NT2/D1 (cell line): ENCODE measurements around the gene DEFB126.

Experiments used
- DNase-seq: peaks from one replicate; pipeline ENCODE4 v3.0.0-alpha.2; 2011; ENCODE audit warnings: low read depth, low spot score
- H3K27me3 ChIP-seq: 2 replicates; pipeline ENCODE4 v1.6.0; 2011; ENCODE audit warnings: mild to moderate bottlenecking; ENCODE audit not compliant: insufficient read length, insufficient read depth
- H3K36me3 ChIP-seq: 2 replicates; pipeline ENCODE4 v1.6.1; 2011; ENCODE audit warnings: mild to moderate bottlenecking, low read length, mixed read lengths; ENCODE audit not compliant: insufficient read depth, insufficient read length
- H3K4me1 ChIP-seq: 2 replicates; pipeline ENCODE4 v1.5.1; 2011; ENCODE audit not compliant: insufficient read depth, insufficient read length
- H3K4me3 ChIP-seq: 2 replicates; pipeline ENCODE4 v1.5.1; 2011; ENCODE audit warnings: low read depth; ENCODE audit not compliant: insufficient read length
- H3K9ac ChIP-seq: 2 replicates; pipeline ENCODE4 v1.6.0; 2011; ENCODE audit warnings: low read depth; ENCODE audit not compliant: insufficient read length
- H3K9me3 ChIP-seq: 2 replicates; pipeline ENCODE4 v1.5.1; 2011; ENCODE audit warnings: mild to moderate bottlenecking, low read length; ENCODE audit not compliant: insufficient read depth
- SUZ12 ChIP-seq: IDR thresholded peaks from 2 replicates; pipeline ENCODE4 v1.6.1; 2011; ENCODE audit not compliant: insufficient read length, insufficient read depth; ENCODE audit errors: extremely low read depth
- YY1 ChIP-seq: IDR thresholded peaks from 2 replicates; pipeline ENCODE4 v1.6.1; 2011; ENCODE audit not compliant: insufficient read length, insufficient read depth
- ZNF274 ChIP-seq: IDR thresholded peaks from 2 replicates; pipeline ENCODE4 v1.6.1; 2011; ENCODE audit warnings: mild to moderate bottlenecking, low read depth, low read length

Gene DEFB126

GRCh38 chr20:137668-138490 is 4.5 kb upstream of the DEFB126 start:
- no peaks in the 10 kb centered on the region for H3K36me3 ChIP-seq
- no peak for DNase-seq
- TF ChIP-seq SUZ12 = no peak
- TF ChIP-seq YY1 = no peak
- no peak for TF ChIP-seq ZNF274

GRCh38 chr20:145877-146276 is 3.5 kb downstream of the DEFB126 start:
- H3K27me3 ChIP-seq = no peaks in the 10 kb centered on the region
- H3K36me3 ChIP-seq = no peaks in the 10 kb centered on the region
- TF ChIP-seq SUZ12 = no peak
- TF ChIP-seq YY1 = no peak
- H3K4me1 ChIP-seq = no peaks in the 10 kb centered on the region
- no peak overlapping the region for H3K9ac ChIP-seq
- no peaks in the 10 kb centered on the region for H3K9me3 ChIP-seq
- no peak overlapping the region for H3K4me3 ChIP-seq
- no peak for DNase-seq

More at GRCh38 chr20:137668-138490, 4.5 kb upstream of the DEFB126 start:
- Histone ChIP-seq H3K9me3 (peaks cover 24% of the 10 kb centered on the region), H3K27me3 (no peaks in the 10 kb centered on the region), H3K4me1 (no peaks in the 10 kb centered on the region), H3K4me3 (no peak overlapping the region), H3K9ac (no peak overlapping the region)

GRCh38 chr20:152131-152530 is 9.7 kb downstream of the DEFB126 start:
- Histone ChIP-seq H3K4me3 (no peak overlapping the region), H3K36me3 (no peaks in the 10 kb centered on the region), H3K9me3 (no peaks in the 10 kb centered on the region), H3K4me1 (no peaks in the 10 kb centered on the region), H3K27me3 (no peaks in the 10 kb centered on the region), H3K9ac (no peak overlapping the region)
- TF ChIP-seq ZNF274 (no peak), YY1 (no peak), SUZ12 (no peak)
- DNase-seq = no peak

GRCh38 chr20:157154-157553 is 14.8 kb downstream of the DEFB126 start, which contains the start of gene DEFB127:
Gene DEFB127 (plus strand): TSS chr20:157454. CDS start chr20:157545, 91 bp downstream.
- no peak for DNase-seq
- H3K9ac ChIP-seq = no peak within 1 kb of the TSS
- no peaks in the 10 kb centered on the region for H3K27me3 ChIP-seq
- no peaks in the 10 kb centered on the region for H3K9me3 ChIP-seq
- no peaks in the 10 kb centered on the region for H3K4me1 ChIP-seq
- no peak within 1 kb of the TSS for H3K4me3 ChIP-seq
- no peaks in the 10 kb centered on the region for H3K36me3 ChIP-seq
- TF ChIP-seq YY1 (no peak), SUZ12 (no peak), ZNF274 (no peak)

- H3K36me3 ChIP-seq = no peaks in the 10 kb centered on the region
- DNase-seq = no peak
- no peak overlapping the region for H3K4me3 ChIP-seq
- H3K4me1 ChIP-seq = no peaks in the 10 kb centered on the region
- H3K9me3 ChIP-seq = no peaks in the 10 kb centered on the region
- H3K9ac ChIP-seq = no peak overlapping the region
- TF ChIP-seq ZNF274 (no peak), SUZ12 (no peak), YY1 (no peak)
- H3K27me3 ChIP-seq = no peaks in the 10 kb centered on the region
These were observed 22.2 kb downstream of the DEFB126 start for GRCh38 chr20:164618-165017.

GRCh38 chr20:168876-169275 is 26.5 kb downstream of the DEFB126 start:
- no peaks in the 10 kb centered on the region for H3K9me3 ChIP-seq
- DNase-seq = no peak
- H3K4me3 ChIP-seq = no peak overlapping the region
- H3K36me3 ChIP-seq = no peaks in the 10 kb centered on the region
- no peaks in the 10 kb centered on the region for H3K4me1 ChIP-seq
- H3K9ac ChIP-seq = no peak overlapping the region
- no peaks in the 10 kb centered on the region for H3K27me3 ChIP-seq
- TF ChIP-seq YY1 (no peak), ZNF274 (no peak), SUZ12 (no peak)

GRCh38 chr20:184288-184687 is 41.9 kb downstream of the DEFB126 start:
- Histone ChIP-seq H3K4me1 (no peaks in the 10 kb centered on the region), H3K9ac (no peak overlapping the region), H3K27me3 (no peaks in the 10 kb centered on the region), H3K9me3 (no peaks in the 10 kb centered on the region; the same call in 1 of the 2 replicates), H3K36me3 (no peaks in the 10 kb centered on the region), H3K4me3 (no peak overlapping the region)
- TF ChIP-seq SUZ12 (no peak), ZNF274 (no peak), YY1 (no peak)
- no peak for DNase-seq

- H3K9ac ChIP-seq = no peak overlapping the region
- no peak for DNase-seq
- H3K4me3 ChIP-seq = no peak overlapping the region
- H3K36me3 ChIP-seq = no peaks in the 10 kb centered on the region
- H3K27me3 ChIP-seq = no peaks in the 10 kb centered on the region
- no peaks in the 10 kb centered on the region for H3K4me1 ChIP-seq
- peaks cover 12% of the 10 kb centered on the region; the same call in 1 of the 2 replicates for H3K9me3 ChIP-seq
- TF ChIP-seq SUZ12 = no peak
- TF ChIP-seq YY1 = no peak
- no peak for TF ChIP-seq ZNF274
These were observed 45.3 kb downstream of the DEFB126 start for GRCh38 chr20:187733-188132.
